NB4 (cell line): ENCODE measurements around the gene ANKRD24.
"Not testable (repeated sequence)": the region's sequence is repeated elsewhere in the genome, so short reads cannot be mapped to it uniquely, and the experiment has no call there.

ENCODE experiments used
- DNase-seq: peaks from one replicate; pipeline ENCODE4 v3.0.0; 2010; ENCODE audit warnings: low read depth
- H3K4me3 ChIP-seq: one replicate; pipeline ENCODE4 v1.5.1; 2011; ENCODE audit warnings: mild to moderate bottlenecking, low read depth, low read length, moderate library complexity
- MYC ChIP-seq: IDR thresholded peaks from 2 replicates; pipeline ENCODE4 v1.6.1; 2011; ENCODE audit warnings: low read depth, low read length
- POLR2A ChIP-seq: IDR thresholded peaks from 2 replicates; pipeline ENCODE4 v1.6.1; 2011; ENCODE audit warnings: mild to moderate bottlenecking; ENCODE audit not compliant: insufficient read length; ENCODE audit errors: extremely low read depth
- TF ChIP-seq, protein P1 (sequence below): IDR thresholded peaks from one replicate; pipeline ENCODE4 v1.5.1; 2012; ENCODE audit warnings: low read depth, low read length
- TF ChIP-seq, protein P2 (sequence below): IDR thresholded peaks from 2 replicates; pipeline ENCODE4 v1.6.1; 2011; ENCODE audit warnings: low read depth, low read length

The ANKRD24 gene

DNA sequence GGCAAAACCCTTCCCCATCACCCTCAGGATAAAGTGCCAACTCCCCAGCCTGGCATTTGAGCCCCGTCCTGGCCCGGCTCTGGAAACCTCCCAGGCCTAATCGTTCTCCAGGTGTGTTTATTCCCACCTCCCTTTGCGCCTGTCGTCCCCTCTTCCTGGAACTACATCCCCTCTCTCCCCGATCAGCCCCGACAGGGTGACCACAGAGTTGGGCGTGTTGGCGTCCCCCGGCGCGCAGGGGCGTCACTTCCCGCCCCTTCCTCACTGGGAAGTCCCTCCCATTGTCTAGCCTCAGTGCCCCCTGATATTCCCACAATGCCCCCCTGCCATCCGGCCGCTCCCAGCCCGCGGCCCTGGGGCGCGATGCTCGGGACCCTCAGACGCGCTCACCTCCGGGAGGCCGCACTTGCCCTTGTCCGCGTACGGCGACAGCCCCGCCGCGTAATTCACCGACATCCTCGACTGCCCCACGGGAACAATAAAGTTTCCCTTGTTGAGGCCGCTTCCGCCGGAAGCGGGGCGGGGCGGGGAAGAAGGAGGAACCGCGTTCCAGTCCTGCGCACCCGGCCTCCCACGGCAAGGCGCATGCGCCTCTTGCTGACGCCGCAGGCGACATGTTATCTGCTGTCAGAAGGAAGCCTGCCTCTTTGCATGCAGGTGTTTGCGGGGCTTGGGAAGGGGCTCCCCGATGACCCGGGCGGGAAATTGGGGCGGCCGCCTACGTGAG lies at the start of gene ANKRD24, which contains the start of gene SIRT6:
TSS of gene ANKRD24 (plus strand) at position 606 of the 727 bp plus-strand sequence. CDS start 3,737 bp downstream, outside the sequence.
TSS of gene SIRT6 (minus strand) at position 480 of the 727 bp plus-strand sequence. CDS start at position 456, 24 bp downstream.
- TF ChIP-seq, protein P1, sequence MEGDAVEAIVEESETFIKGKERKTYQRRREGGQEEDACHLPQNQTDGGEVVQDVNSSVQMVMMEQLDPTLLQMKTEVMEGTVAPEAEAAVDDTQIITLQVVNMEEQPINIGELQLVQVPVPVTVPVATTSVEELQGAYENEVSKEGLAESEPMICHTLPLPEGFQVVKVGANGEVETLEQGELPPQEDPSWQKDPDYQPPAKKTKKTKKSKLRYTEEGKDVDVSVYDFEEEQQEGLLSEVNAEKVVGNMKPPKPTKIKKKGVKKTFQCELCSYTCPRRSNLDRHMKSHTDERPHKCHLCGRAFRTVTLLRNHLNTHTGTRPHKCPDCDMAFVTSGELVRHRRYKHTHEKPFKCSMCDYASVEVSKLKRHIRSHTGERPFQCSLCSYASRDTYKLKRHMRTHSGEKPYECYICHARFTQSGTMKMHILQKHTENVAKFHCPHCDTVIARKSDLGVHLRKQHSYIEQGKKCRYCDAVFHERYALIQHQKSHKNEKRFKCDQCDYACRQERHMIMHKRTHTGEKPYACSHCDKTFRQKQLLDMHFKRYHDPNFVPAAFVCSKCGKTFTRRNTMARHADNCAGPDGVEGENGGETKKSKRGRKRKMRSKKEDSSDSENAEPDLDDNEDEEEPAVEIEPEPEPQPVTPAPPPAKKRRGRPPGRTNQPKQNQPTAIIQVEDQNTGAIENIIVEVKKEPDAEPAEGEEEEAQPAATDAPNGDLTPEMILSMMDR: no peak
- TF ChIP-seq, protein P2, sequence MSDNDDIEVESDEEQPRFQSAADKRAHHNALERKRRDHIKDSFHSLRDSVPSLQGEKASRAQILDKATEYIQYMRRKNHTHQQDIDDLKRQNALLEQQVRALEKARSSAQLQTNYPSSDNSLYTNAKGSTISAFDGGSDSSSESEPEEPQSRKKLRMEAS: peak; percentile 81
- TF ChIP-seq MYC (peak; percentile 64), POLR2A (peak; percentile 50)
- peak; percentile 93 for DNase-seq
- peak within 1 kb of the TSS; percentile 80 for H3K4me3 ChIP-seq

DNA sequence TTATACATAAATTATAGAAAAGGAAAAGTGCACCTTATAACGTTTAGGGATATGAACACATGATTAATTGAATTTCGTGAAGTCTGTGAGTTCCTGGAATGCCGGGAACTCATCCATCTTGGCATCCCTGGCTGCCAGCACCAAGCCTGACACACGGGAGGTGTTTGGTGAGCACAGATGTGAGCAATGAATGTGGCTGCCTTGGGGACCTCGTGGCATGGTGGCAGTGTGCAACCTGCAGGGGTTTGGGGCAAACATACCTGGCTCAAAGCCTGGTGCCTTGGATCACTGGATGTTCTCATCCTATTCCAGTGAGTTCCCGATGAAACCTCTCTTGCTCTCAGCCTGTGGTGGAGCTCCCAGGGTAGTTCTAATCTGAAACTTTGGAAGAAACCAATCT lies 48.1 kb upstream of the ANKRD24 start:
- TF ChIP-seq, protein P1: no peak
- TF ChIP-seq MYC (no peak), POLR2A (no peak)
- TF ChIP-seq, protein P2: no peak
- no peak for DNase-seq
- H3K4me3 ChIP-seq: no peak overlapping the region

DNA sequence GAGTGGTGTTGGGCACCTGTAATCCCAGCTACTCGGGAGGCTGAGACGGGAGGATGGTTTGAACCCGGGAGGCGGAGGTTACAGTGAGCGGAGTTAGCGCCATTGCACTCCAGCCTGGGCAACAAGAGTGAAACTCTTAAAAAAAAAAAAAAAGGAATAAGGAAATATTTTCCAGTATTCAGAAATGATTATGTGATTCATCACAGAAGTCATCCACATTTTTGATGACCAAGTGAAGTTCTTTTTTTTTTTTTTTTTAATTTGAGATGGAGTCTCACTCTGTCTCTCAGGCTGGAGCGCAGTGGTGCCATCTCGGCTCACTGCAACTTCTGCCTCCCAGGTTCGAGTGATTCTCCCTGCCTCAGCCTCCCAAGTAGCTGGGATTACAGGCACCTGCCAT lies 47.1 kb upstream of the ANKRD24 start:
- H3K4me3 ChIP-seq, DNase-seq: not testable (repeated sequence)

DNA sequence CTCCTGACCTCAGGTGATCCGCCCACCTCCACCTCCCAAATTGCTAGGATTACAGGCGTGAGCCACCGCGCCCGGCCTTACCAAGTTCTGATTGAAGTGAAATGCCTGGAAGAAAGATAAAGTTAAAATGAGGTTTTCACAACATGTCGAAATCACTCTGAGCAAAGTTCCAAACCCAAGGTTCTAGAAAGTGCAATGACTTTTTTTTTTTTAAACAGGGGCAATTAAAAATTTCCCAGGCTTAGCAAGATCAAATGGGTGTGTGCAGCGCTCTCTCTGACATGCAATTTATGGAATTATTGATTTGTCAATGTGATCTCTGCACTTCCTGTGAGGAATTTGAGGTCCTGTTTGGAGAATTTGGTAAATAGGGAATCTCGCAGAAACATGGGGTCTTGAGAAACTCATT lies 45.8 kb upstream of the ANKRD24 start:
- no peak overlapping the region for H3K4me3 ChIP-seq
- TF ChIP-seq MYC (no peak), POLR2A (no peak)
- TF ChIP-seq, protein P1: no peak
- TF ChIP-seq, protein P2: no peak
- DNase-seq: no peak

DNA sequence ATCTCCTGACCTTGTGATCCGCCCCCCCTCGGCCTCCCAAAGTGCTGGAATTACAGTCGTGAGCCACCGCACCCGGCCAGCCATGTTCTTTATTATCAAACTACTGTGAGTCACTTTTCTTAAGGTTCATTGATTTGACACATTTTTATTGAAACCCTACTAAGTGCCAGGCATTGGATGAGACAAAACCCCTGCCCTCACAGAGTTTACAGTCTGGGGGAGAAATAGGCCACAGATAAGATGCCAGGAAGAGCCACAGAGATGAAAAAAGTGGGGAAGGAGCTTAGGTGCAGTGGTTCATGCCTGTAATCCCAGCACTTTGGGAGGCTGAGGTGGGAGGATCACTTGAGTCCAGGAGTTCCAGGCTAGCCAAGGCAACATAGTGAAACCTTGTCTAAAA lies 44.0 kb upstream of the ANKRD24 start:
- no peak for DNase-seq
- no peak overlapping the region for H3K4me3 ChIP-seq
- TF ChIP-seq, protein P2: no peak
- TF ChIP-seq MYC: no peak
- TF ChIP-seq, protein P1: no peak
- no peak for TF ChIP-seq POLR2A

DNA sequence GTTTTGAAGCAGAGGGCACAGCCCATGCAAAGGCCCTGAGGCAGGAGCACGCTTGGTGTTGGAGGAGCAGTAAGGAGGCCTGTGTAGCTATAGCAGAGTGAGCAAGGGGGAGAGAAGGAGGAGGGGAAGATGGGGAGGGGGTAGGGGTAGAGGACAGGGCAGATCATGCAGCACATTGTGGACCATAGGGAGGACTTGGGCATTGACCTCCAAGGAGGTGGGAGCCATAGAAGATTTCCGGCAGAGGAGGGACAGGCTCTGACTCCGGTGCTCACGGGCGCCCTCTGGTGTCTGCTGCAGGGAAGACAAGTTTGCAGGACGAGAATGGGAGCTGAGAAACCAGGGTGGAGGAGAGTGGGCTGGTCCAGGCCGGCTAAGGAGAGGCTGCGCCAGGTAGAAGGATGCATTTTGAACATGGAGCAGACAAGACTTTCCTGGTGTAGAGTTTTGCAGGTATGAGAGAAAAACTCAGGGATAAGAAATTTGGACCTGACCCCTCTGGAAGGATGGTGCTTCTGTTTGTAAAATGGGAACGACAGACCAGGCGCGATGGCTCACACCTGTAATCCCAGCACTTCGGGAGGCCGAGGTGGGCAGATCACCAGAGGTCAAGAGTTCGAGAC lies 42.8 kb upstream of the ANKRD24 start:
- TF ChIP-seq, protein P2: no peak
- TF ChIP-seq, protein P1: peak; percentile 81
- peak; percentile 69 for DNase-seq
- no peak overlapping the region for H3K4me3 ChIP-seq
